Testis (tissue), 3 donors: ENCODE data around the gene RASGRP3. TPM values are rescaled to one million over a fixed set of nuclear protein-coding genes. Genes with fewer than 3 reads are reported as not detected.

Experiments
- DNase-seq: peaks from one replicate; pipeline ENCODE4 v3.0.0-alpha.2; 2019
- H3K27ac ChIP-seq, 2 donors: fragments of 200-600 bp; sonication (generic); one replicate each; pipeline ENCODE4 v1.5.1; 2019
- H3K27me3 ChIP-seq: fragments of 200-600 bp; sonication (generic); one replicate; pipeline ENCODE4 v1.5.1; 2019
- H3K36me3 ChIP-seq: fragments of 200-600 bp; sonication (generic); one replicate; pipeline ENCODE4 v1.5.1; 2017; ENCODE audit warnings: low read depth; ENCODE audit errors: missing control alignments
- H3K4me1 ChIP-seq: fragments of 200-600 bp; sonication (generic); one replicate; pipeline ENCODE4 v1.5.1; 2019
- H3K4me3 ChIP-seq, 2 donors: fragments of 200-600 bp; sonication (generic); one replicate each; pipeline ENCODE4 v1.5.1; 2017 to 2019
- H3K9me3 ChIP-seq: fragments of 200-600 bp; sonication (generic); one replicate; pipeline ENCODE4 v1.5.1; 2017
- CTCF ChIP-seq, 3 experiments: fragments of 450-650 bp in 2 of 3; fragments of 200-600 bp in 1 of 3; sonication (generic) in 1 of 3; IDR thresholded peaks; one replicate each; pipeline ENCODE4 v1.5.1; 2016 to 2019; ENCODE audit warnings: antibody characterized with exemption in 3 of 3, mild to moderate bottlenecking in 2 of 3, moderate library complexity in 1 of 3
- POLR2A ChIP-seq: fragments of 450-650 bp; IDR thresholded peaks from one replicate; pipeline ENCODE4 v1.6.1; 2017; ENCODE audit warnings: antibody characterized with exemption, mild to moderate bottlenecking, moderate library complexity
- WGBS, 2 donors: methylation state at CpG; one replicate each; pipeline ENCODE4 v1.1.5; 2018; 5-methylcytosine and 5-hydroxymethylcytosine counted together
- intact Hi-C: fragments of 100-400 bp; cut with DNase I; formaldehyde crosslinking; loops from one replicate; pipeline ENCODE4 v1.15.1; 2023; ENCODE audit warnings: low total_unique reads
- polyA plus RNA-seq: library from polyadenylated mRNA; stranded (reverse); fragments of 350-450 nt; fragmentation: Illumina TruSeq; extraction: RNeasy Lipid Tissue Mini Kit (QIAGEN cat#74804); gene quantifications from one replicate; pipeline ENCODE4 v1.2.3, GENCODE V29; 2014; ENCODE audit warnings: low read depth, low replicate concordance; ENCODE audit not compliant: insufficient read depth
- total RNA-seq, 2 donors: library from RNA; depleted of rRNA; stranded (reverse); fragments of >200 nt; gene quantifications; one replicate each; pipeline ENCODE4 v1.2.3, GENCODE V29; 2016

Gene RASGRP3
- total and polyA plus RNA-seq, 3 donors from 2014 or later = 2.8 to 26.3 (median 8.2) TPM

GRCh38 chr2:33502025-33502424 lies 25.6 kb downstream of the RASGRP3 start:
- intact Hi-C loops = no loop called here
- H3K4me1 ChIP-seq = no peaks in the 10 kb centered on the region
- H3K36me3 ChIP-seq = no peaks in the 10 kb centered on the region
- no peak overlapping the region for H3K4me3 ChIP-seq
- no peak overlapping the region for H3K27ac ChIP-seq
- no peak for TF ChIP-seq POLR2A
- TF ChIP-seq CTCF (IDR thresholded peaks at IDR 0.05) = no peak
- no peaks in the 10 kb centered on the region for H3K27me3 ChIP-seq
- DNase-seq = no peak
- H3K9me3 ChIP-seq = no peaks in the 10 kb centered on the region
- 86 to 95% methylated on average over 2 of the region's 2 CpGs for WGBS, 2 donors

- Histone ChIP-seq H3K9me3 (no peaks in the 10 kb centered on the region), H3K4me1 (no peaks in the 10 kb centered on the region), H3K36me3 (no peaks in the 10 kb centered on the region), H3K27ac (no peak overlapping the region), H3K4me3 (no peak overlapping the region), H3K27me3 (no peaks in the 10 kb centered on the region)
- TF ChIP-seq CTCF (IDR thresholded peaks at IDR 0.05) = no peak
- no peak for TF ChIP-seq POLR2A
- WGBS, 2 donors = 44 to 60% methylated on average over 1 of the region's 1 CpG
- intact Hi-C loops = no loop called here
- DNase-seq = no peak
Measured at GRCh38 chr2:33503002-33503401, 26.6 kb downstream of the RASGRP3 start.

- Histone ChIP-seq H3K4me3 (no peak overlapping the region), H3K9me3 (no peaks in the 10 kb centered on the region), H3K4me1 (no peaks in the 10 kb centered on the region), H3K27me3 (no peaks in the 10 kb centered on the region), H3K36me3 (no peaks in the 10 kb centered on the region), H3K27ac (no peak overlapping the region)
- WGBS, 2 donors = 56 to 75% methylated on average over 1 of the region's 1 CpG
- DNase-seq = no peak
- intact Hi-C loops = no loop called here
- TF ChIP-seq CTCF (IDR thresholded peaks at IDR 0.05) (no peak), POLR2A (no peak)
Measured at GRCh38 chr2:33505966-33506365, 29.5 kb downstream of the RASGRP3 start.

GRCh38 chr2:33509908-33510585 lies 33.6 kb downstream of the RASGRP3 start:
- no peak for DNase-seq
- Histone ChIP-seq H3K27me3 (no peaks in the 10 kb centered on the region), H3K9me3 (no peaks in the 10 kb centered on the region), H3K27ac (no peak overlapping the region), H3K4me3 (no peak overlapping the region), H3K36me3 (no peaks in the 10 kb centered on the region), H3K4me1 (no peaks in the 10 kb centered on the region)
- TF ChIP-seq CTCF (IDR thresholded peaks at IDR 0.05) = no peak
- no peak for TF ChIP-seq POLR2A
- intact Hi-C loops = no loop called here
- 69 to 73% methylated on average over 5 of the region's 5 CpGs for WGBS, 2 donors

DNA sequence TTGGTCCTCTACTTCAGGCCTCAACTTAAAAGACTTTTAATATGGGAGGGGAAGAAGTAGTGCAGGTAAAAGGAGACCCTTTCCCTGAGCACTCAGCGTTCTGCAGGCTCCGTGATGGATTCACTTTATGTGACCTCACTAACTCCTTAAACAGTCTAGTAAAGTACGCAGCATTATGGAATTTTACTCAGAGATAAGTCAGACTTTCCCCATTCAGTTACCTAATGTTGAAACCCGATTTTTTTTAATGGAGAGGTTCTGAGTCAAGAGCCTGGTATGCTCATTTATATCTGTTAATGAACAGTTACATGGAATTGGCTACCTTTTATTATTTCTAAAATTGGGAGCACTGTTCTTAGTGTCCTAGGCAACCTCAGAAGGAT lies 34.1 kb downstream of the RASGRP3 start:
- Histone ChIP-seq H3K27ac (no peak overlapping the region), H3K36me3 (no peaks in the 10 kb centered on the region), H3K27me3 (no peaks in the 10 kb centered on the region), H3K4me3 (no peak overlapping the region), H3K9me3 (no peaks in the 10 kb centered on the region), H3K4me1 (no peaks in the 10 kb centered on the region)
- DNase-seq = no peak
- TF ChIP-seq CTCF (IDR thresholded peaks at IDR 0.05) = no peak
- TF ChIP-seq POLR2A = no peak
- 92% methylated on average over 4 of the region's 4 CpGs for WGBS, 2 donors
- intact Hi-C loops = no loop called here
